Measurements from ENCODE around the gene OR4C6. TPM values are rescaled to one million over a fixed set of nuclear protein-coding genes. Genes with fewer than 3 reads are reported as not detected.

OR4C6 gene
- total RNA-seq, result not detected in 2 replicates

GRCh38 chr11:55661901-55662300, at the start of gene OR4C6:
TSS of gene OR4C6 (plus strand) at chr11:55662201. CDS start at chr11:55665167, 2,966 bp downstream.

GRCh38 chr11:55634813-55635212, 27.2 kb upstream of the OR4C6 start, which contains the start of gene OR4P4:
TSS of gene OR4P4 (plus strand) at chr11:55635113.

GRCh38 chr11:55648027-55648426, 14.0 kb upstream of the OR4C6 start, which contains the start of gene OR4S2:
TSS of gene OR4S2 (plus strand) at chr11:55648327. CDS start at chr11:55650904, 2,577 bp downstream.

Other genes with a start within 250 kb of the OR4C6 start
- not detected in 2 replicates for gene OR4C15, start 107.7 kb upstream of the OR4C6 start, total RNA-seq
- not detected in 2 replicates for gene OR4C16, start 90.1 kb upstream of the OR4C6 start, total RNA-seq
- gene OR4C11, start 54.6 kb upstream of the OR4C6 start, total RNA-seq, result not detected in 2 replicates
- gene OR4P4, start 27.1 kb upstream of the OR4C6 start, total RNA-seq, result not detected in 2 replicates
- not detected in 2 replicates for gene OR4S2, start 13.9 kb upstream of the OR4C6 start, total RNA-seq
- gene OR5D13, start 111.2 kb downstream of the OR4C6 start, total RNA-seq, result not detected in 2 replicates
- gene OR5D14, start 133.4 kb downstream of the OR4C6 start, total RNA-seq, result not detected in 2 replicates
- not detected in 2 replicates for gene OR5L1, start 149.2 kb downstream of the OR4C6 start, total RNA-seq
- not detected in 2 replicates for gene OR5D18, start 157.4 kb downstream of the OR4C6 start, total RNA-seq
- not detected in 2 replicates for gene OR5L2, start 165.0 kb downstream of the OR4C6 start, total RNA-seq
- gene OR5D16, start 176.6 kb downstream of the OR4C6 start, total RNA-seq, result not detected in 2 replicates
- gene TRIM51, start 221.1 kb downstream of the OR4C6 start, total RNA-seq, result not detected in 2 replicates